Sigmoid colon (tissue), 4 donors: ENCODE results near the gene TNFRSF11A.

Source experiments
- EP300 ChIP-seq, 4 donors: sonication (generic); formaldehyde crosslinking; IDR thresholded peaks; one replicate each; pipeline ENCODE4 v1.6.1; 2017; ENCODE audit warnings: antibody characterized with exemption in 4 of 4
- POLR2A ChIP-seq, 2 donors: fragments of 450-650 bp; IDR thresholded peaks; one replicate each; pipeline ENCODE4 v1.6.1; 2016; ENCODE audit warnings: antibody characterized with exemption in 2 of 2, mild to moderate bottlenecking in 2 of 2, moderate library complexity in 2 of 2
- POLR2AphosphoS5 ChIP-seq, 4 donors: sonication (generic); formaldehyde crosslinking; IDR thresholded peaks; one replicate each; pipeline ENCODE4 v1.6.1; 2017; ENCODE audit warnings: antibody characterized with exemption in 4 of 4
- TF ChIP-seq, protein P1 (sequence below), 4 experiments: fragments of 450-650 bp in 3 of 4; fragments of 200-600 bp in 1 of 4; IDR thresholded peaks; one replicate each; pipeline ENCODE4 v1.5.1; 2016 to 2019; ENCODE audit warnings: antibody characterized with exemption in 4 of 4, mild to moderate bottlenecking in 3 of 4, moderate library complexity in 2 of 4

DNA sequence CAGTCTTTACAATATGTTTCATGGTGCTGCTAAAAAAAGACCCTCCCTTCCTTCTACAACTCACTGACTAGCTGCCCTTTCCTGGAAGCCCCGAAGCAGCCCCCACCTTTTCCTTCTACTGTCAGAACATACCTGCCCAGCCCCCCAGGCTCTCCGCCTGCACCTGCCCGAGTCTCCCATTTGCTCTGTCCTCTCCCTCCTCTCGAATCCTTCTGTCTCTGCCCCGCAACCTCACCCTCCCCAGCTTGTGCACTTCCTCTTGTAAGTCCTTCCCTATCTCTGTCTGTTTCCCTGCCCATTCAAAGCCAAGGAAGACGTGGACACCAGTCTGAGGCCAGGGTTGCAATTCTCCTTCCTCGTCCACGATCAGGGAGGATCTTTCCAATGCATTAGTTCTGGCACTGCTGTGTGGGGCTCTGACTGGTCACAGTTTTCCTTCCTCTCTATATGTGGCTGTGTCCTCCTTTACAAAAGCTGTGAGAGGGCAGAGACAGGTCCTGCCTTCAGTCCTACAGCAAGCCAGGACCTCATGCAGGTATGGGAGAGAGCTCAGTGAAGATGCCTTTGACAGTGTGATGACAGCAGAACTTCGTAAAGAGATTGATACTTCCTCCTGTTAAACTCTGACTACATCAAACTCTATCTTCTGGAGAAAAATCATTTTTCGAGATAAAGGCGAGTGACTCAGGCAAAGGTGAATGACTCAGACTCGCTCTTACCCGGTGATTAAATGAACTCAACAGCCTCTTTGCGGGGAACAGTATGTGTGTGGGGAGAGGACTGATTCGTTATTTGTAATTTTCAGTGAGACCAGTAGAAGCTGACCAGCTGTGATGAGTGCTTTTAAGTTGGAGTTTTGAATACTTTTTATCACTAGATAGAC is 14.2 kb downstream of the TNFRSF11A start:
- TF ChIP-seq, protein P1, sequence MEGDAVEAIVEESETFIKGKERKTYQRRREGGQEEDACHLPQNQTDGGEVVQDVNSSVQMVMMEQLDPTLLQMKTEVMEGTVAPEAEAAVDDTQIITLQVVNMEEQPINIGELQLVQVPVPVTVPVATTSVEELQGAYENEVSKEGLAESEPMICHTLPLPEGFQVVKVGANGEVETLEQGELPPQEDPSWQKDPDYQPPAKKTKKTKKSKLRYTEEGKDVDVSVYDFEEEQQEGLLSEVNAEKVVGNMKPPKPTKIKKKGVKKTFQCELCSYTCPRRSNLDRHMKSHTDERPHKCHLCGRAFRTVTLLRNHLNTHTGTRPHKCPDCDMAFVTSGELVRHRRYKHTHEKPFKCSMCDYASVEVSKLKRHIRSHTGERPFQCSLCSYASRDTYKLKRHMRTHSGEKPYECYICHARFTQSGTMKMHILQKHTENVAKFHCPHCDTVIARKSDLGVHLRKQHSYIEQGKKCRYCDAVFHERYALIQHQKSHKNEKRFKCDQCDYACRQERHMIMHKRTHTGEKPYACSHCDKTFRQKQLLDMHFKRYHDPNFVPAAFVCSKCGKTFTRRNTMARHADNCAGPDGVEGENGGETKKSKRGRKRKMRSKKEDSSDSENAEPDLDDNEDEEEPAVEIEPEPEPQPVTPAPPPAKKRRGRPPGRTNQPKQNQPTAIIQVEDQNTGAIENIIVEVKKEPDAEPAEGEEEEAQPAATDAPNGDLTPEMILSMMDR (IDR thresholded peaks at IDR 0.05): no peak
- TF ChIP-seq POLR2AphosphoS5 (IDR thresholded peaks at IDR 0.05) (no peak), POLR2A (IDR thresholded peaks at IDR 0.05) (no peak), EP300 (IDR thresholded peaks at IDR 0.05) (no peak)
